Mesothelial cell of epicardium (in vitro differentiated cells): ENCODE data around the gene ULBP2. TPM values are rescaled to one million over a fixed set of nuclear protein-coding genes. Genes with fewer than 3 reads are reported as not detected.
"Not testable (repeated sequence)": the region's sequence is repeated elsewhere in the genome, so short reads cannot be mapped to it uniquely, and the experiment has no call there.

Experiments
- DNase-seq, 2 experiments: peaks; one replicate each; pipeline ENCODE4 v3.0.0; 2021; ENCODE audit warnings: low spot score in 2 of 2; ENCODE audit not compliant: unreplicated experiment in 2 of 2
- H3K27ac Mint-ChIP-seq: 2 replicates; pipeline ENCODE4 v1.8.0; 2021; ENCODE audit warnings: mixed read lengths
- H3K27me3 Mint-ChIP-seq: 2 replicates; pipeline ENCODE4 v1.8.0; 2021; ENCODE audit warnings: low read depth, mixed read lengths
- H3K36me3 Mint-ChIP-seq: 2 replicates; pipeline ENCODE4 v1.8.0; 2021; ENCODE audit warnings: mixed read lengths
- H3K4me1 Mint-ChIP-seq: 2 replicates; pipeline ENCODE4 v1.8.0; 2021; ENCODE audit warnings: mixed read lengths
- H3K4me3 Mint-ChIP-seq: 2 replicates; pipeline ENCODE4 v1.8.0; 2021; ENCODE audit warnings: mild to moderate bottlenecking, moderate library complexity, mixed read lengths
- H3K9me3 Mint-ChIP-seq: 2 replicates; pipeline ENCODE4 v1.8.0; 2021; ENCODE audit warnings: mixed read lengths
- CTCF ChIP-seq: fragments of 200-600 bp; sonication (generic); IDR thresholded peaks from one replicate; pipeline ENCODE4 v1.5.0; 2021; ENCODE audit warnings: antibody characterized with exemption; ENCODE audit not compliant: unreplicated experiment
- total RNA-seq: library from RNA; stranded (reverse); gene quantifications from 3 replicates; pipeline ENCODE4 v1.2.1, GENCODE V29; 2021

Gene ULBP2
- total RNA-seq, 1 donor from 2014 or later = 0.42 TPM

DNA sequence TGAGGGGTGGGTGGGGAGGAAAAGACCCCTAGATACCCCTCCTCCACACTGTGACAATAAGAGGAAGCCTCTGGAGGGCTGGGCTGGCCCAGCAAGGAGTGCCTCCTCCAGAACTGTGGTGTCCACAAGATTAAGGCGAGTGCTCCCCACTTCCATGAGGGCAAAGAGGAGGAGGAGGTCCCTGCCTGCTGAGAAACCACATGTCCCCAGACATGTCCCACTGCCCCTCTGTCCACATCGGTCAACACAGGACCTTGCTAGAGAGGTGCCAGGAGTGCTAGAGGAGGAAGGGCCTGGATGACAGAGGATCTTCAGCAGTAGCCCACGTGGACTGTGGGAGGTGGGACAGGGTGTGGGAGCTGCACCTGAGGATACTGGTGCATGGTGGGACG lies 22.0 kb upstream of the ULBP2 start:
- Mint-ChIP-seq H3K9me3 (no peaks in the 10 kb centered on the region), H3K4me1 (peaks cover 10% of the 10 kb centered on the region), H3K27ac (no peak overlapping the region), H3K27me3 (peaks cover 86% of the 10 kb centered on the region), H3K4me3 (no peak overlapping the region), H3K36me3 (no peaks in the 10 kb centered on the region)
- TF ChIP-seq CTCF = no peak
- DNase-seq = no peak

DNA sequence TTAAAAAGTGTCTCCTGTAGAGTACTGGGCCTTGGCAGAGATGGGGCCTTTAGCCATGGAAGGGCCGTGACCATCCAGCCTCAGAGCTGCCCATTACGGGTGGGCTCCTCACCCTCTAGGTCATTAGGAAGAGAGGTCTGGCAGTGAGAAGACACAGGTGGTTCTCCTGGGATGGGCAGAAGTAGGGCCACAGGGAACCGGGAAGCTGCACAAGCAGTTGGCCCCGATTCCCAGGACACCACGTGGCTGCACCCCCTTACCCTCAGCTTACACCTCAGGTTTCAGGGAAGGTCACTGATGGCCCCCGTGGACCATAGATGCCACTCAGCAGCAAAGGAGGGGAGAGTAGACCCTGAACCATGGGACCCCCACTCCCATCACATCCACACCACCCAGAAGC lies 20.5 kb upstream of the ULBP2 start:
- Mint-ChIP-seq H3K36me3 (no peaks in the 10 kb centered on the region), H3K9me3 (no peaks in the 10 kb centered on the region), H3K4me1 (peaks cover 13% of the 10 kb centered on the region), H3K4me3 (peak overlapping the region; percentile 10), H3K27ac (no peak overlapping the region), H3K27me3 (peaks cover 92% of the 10 kb centered on the region)
- DNase-seq = no peak
- no peak for TF ChIP-seq CTCF

DNA sequence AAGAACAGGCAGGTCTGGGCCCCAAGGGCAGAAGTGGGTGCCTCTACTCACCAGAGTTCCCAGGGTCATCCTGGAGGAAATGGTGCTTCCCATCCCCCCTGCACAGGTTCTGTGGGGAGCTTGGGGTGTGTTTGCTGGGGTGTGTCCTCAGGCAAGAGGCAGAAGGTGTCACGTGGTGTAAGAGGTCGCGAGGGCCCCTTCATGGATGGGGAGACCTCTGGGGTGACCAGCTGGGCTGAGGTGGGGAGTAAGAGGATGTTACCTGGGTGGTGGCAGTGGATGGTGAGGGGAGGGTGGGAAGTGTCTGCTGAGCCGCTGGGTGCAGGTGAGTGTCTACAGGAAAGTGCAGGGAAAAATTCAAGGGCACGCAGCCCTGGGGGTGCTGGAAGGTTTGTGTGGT lies 19.7 kb upstream of the ULBP2 start:
- H3K4me1 Mint-ChIP-seq = peaks cover 13% of the 10 kb centered on the region
- not testable (repeated sequence) for H3K27ac Mint-ChIP-seq, DNase-seq, H3K36me3 Mint-ChIP-seq, H3K9me3 Mint-ChIP-seq
- peaks cover 88% of the 10 kb centered on the region for H3K27me3 Mint-ChIP-seq
- H3K4me3 Mint-ChIP-seq = peak overlapping the region; percentile 69

- Mint-ChIP-seq H3K4me1 (peaks cover 13% of the 10 kb centered on the region), H3K27ac (no peak within 1 kb of the TSS), H3K9me3 (no peaks in the 10 kb centered on the region), H3K4me3 (peak within 1 kb of the TSS; percentile 69), H3K27me3 (peaks cover 92% of the 10 kb centered on the region), H3K36me3 (no peaks in the 10 kb centered on the region)
- DNase-seq = peak; percentile 79 to 84
- no peak for TF ChIP-seq CTCF
These were observed 19.0 kb upstream of the ULBP2 start, which contains the start of gene RAET1G for GRCh38 chr6:149922642-149923326. TSS of gene RAET1G (minus strand) at chr6:149923121. CDS start at chr6:149923010, 111 bp downstream.

DNA sequence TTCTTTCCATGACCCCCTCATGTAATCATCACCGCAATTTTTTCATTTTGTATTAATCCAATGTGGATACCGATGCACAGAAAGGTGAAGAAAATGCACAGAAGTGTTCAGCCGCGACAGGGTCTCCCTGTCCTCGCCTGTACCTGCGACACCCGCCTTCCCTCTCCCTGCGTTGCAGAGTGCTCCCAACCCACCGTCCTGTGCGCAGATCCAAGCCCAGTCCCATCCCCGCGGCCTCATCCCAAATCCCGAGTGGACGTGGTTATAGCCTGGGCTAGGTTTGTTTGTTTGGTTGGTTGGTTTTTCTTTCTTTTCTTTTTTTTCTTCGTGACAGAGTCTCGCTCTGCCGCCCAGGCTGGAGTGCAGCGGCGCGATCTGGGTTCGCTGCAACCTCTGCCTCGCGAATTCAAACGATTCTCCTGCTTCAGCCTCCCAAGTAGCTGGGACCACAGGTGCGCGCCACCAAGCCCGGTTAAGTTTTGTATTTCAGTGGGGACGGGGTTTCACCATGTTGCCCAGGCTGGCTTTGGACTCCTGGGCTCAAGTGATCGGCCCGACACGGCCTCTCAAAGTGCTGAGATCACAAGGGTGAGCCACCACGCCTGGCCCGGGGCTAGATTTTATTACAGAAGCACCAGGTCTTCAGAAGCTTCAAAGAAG lies 18.4 kb upstream of the ULBP2 start:
- no peak for TF ChIP-seq CTCF
- H3K36me3 Mint-ChIP-seq = no peaks in the 10 kb centered on the region
- peaks cover 13% of the 10 kb centered on the region for H3K4me1 Mint-ChIP-seq
- H3K27me3 Mint-ChIP-seq = peaks cover 92% of the 10 kb centered on the region
- no peak for DNase-seq
- no peak overlapping the region for H3K27ac Mint-ChIP-seq
- no peaks in the 10 kb centered on the region for H3K9me3 Mint-ChIP-seq
- H3K4me3 Mint-ChIP-seq = peak overlapping the region; percentile 69

GRCh38 chr6:149924206-149924932 lies 17.4 kb upstream of the ULBP2 start:
- peaks cover 13% of the 10 kb centered on the region for H3K4me1 Mint-ChIP-seq
- no peak for TF ChIP-seq CTCF
- DNase-seq = peak in 1 of 2 experiments; percentile 16
- H3K4me3 Mint-ChIP-seq = peak overlapping the region; percentile 11
- peaks cover 92% of the 10 kb centered on the region for H3K27me3 Mint-ChIP-seq
- no peaks in the 10 kb centered on the region for H3K9me3 Mint-ChIP-seq
- H3K36me3 Mint-ChIP-seq = no peaks in the 10 kb centered on the region
- H3K27ac Mint-ChIP-seq = no peak overlapping the region
